Bronchial epithelial cell (primary cell): Measurements from ENCODE around the gene ADAMTS16. TPM values are rescaled to one million over a fixed set of nuclear protein-coding genes. Genes with fewer than 3 reads are reported as not detected.

Experiments
- DNase-seq: peaks from one replicate; pipeline ENCODE4 v3.0.0-alpha.2; 2010; ENCODE audit warnings: low read depth
- FAIRE-seq: peaks from 2 replicates; lab custom pipeline; 2011; peaks lifted over from hg19 to GRCh38; lab: Jason Lieb, UNC
- H3K27me3 ChIP-seq: 2 replicates; pipeline ENCODE4 v1.5.1; 2011; ENCODE audit warnings: low read length; ENCODE audit not compliant: control insufficient read depth, insufficient read depth
- H3K36me3 ChIP-seq: 2 replicates; pipeline ENCODE4 v1.5.1; 2011; ENCODE audit warnings: low read length; ENCODE audit not compliant: control insufficient read depth, insufficient read depth
- H3K4me3 ChIP-seq: 2 replicates; pipeline ENCODE4 v1.5.1; 2011; ENCODE audit warnings: mild to moderate bottlenecking, low read depth, low read length, control low read depth
- total RNA-seq: library from RNA; depleted of rRNA; stranded (reverse); fragments of >200 nt; gene quantifications from 2 replicates; pipeline ENCODE4 v1.2.1, GENCODE V29; 2014
- TF ChIP-seq, protein P1 (sequence below): IDR thresholded peaks from 2 replicates; pipeline ENCODE4 v1.5.1; 2011; ENCODE audit warnings: mild to moderate bottlenecking, moderate library complexity, low read length, control low read depth, inconsistent platforms; ENCODE audit not compliant: insufficient read depth, severe bottlenecking

The ADAMTS16 gene
- total RNA-seq, 1 donor from 2014 or later: not detected

DNA sequence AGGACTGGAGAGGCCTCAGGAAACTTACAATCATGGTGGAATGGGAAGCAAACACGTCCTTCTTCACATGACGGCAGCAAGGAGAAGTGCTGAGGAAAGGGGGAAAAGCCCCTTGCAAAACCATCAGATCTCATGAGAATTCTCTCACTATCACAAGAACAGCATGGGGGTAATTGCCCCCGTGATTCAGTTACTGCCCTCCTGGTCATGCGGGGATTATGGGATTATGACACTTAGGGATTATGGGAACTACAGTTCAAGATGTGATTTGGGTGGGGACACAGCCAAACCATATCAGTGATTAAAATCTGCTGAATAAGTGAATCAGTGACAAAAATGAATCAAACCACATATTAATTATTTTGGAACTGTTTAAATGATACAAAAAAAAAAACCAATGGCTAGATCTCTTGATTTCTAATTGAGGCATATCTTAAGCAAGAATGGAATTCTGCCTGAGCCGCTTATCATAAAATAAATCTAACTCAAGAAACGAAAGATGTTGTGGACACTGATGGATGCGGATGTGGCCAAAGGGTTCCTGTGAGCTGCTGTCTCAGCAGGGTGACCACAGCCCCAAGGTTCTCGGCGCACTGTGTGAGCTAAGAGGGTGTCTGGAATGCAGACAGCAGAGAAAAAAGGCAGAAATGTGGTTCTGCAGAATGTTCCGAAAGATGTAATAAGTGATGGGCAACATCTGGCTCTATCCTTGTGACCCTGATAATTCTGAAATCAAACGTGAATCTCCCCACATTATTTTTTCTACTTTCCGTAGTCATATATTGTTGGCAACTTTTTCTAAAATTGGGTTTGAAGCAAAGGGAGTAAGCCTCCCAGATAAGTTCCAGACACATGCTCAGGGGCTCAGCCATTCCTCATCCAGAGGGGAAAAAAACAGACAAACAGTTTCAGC, 175.2 kb downstream of the ADAMTS16 start:
- DNase-seq (no peak), FAIRE-seq (no peak)
- Histone ChIP-seq H3K36me3 (no peaks in the 10 kb centered on the region), H3K27me3 (no peaks in the 10 kb centered on the region), H3K4me3 (no peak overlapping the region)
- TF ChIP-seq, protein P1, sequence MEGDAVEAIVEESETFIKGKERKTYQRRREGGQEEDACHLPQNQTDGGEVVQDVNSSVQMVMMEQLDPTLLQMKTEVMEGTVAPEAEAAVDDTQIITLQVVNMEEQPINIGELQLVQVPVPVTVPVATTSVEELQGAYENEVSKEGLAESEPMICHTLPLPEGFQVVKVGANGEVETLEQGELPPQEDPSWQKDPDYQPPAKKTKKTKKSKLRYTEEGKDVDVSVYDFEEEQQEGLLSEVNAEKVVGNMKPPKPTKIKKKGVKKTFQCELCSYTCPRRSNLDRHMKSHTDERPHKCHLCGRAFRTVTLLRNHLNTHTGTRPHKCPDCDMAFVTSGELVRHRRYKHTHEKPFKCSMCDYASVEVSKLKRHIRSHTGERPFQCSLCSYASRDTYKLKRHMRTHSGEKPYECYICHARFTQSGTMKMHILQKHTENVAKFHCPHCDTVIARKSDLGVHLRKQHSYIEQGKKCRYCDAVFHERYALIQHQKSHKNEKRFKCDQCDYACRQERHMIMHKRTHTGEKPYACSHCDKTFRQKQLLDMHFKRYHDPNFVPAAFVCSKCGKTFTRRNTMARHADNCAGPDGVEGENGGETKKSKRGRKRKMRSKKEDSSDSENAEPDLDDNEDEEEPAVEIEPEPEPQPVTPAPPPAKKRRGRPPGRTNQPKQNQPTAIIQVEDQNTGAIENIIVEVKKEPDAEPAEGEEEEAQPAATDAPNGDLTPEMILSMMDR: no peak

- Histone ChIP-seq H3K36me3 (no peaks in the 10 kb centered on the region), H3K27me3 (no peaks in the 10 kb centered on the region), H3K4me3 (no peak overlapping the region)
- TF ChIP-seq, protein P1: no peak
- FAIRE-seq (no peak), DNase-seq (no peak)
These were observed 176.2 kb downstream of the ADAMTS16 start for GRCh38 chr5:5316334-5316733.

GRCh38 chr5:5317976-5318375, 177.8 kb downstream of the ADAMTS16 start:
- Histone ChIP-seq H3K36me3 (no peaks in the 10 kb centered on the region), H3K27me3 (no peaks in the 10 kb centered on the region), H3K4me3 (no peak overlapping the region)
- TF ChIP-seq, protein P1: no peak
- FAIRE-seq (no peak), DNase-seq (no peak)

DNA sequence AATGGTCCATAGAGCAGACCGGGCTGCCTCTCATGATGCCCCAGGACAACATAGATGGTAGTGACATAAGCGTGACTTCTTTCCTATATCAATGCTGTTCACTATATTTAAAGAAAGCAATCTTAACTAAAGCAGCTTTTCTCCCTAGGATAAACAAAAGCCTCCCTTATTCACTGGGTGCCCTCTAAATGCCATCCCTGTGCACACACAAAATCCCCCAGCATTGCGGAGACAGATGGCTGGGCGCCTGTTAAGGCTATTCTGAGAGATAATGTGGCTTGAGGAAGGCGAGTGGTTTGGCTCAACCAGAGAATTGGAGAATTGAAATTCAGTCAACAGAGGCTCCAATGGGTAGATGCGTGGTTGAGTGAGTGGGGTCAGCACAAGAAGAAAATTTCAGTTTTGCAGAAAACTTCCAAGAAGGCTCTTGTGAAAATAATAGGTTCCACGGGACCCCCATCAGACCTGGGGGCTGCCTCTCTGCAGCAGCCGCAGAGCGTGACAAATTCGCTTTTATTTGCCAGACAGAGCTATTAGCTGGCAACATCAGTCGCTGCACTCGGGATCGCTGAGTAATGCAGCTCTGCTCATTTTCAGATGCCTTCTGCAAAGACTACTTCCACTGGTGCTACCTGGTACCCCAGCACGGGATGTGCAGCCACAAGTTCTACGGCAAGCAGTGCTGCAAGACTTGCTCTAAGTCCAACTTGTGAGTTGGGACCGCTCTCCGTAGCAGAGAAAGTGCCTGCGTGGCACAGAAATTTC, 178.5 kb downstream of the ADAMTS16 start:
- no peak overlapping the region for H3K4me3 ChIP-seq
- no peaks in the 10 kb centered on the region for H3K27me3 ChIP-seq
- no peaks in the 10 kb centered on the region for H3K36me3 ChIP-seq
- FAIRE-seq (no peak), DNase-seq (no peak)
- TF ChIP-seq, protein P1: no peak

DNA sequence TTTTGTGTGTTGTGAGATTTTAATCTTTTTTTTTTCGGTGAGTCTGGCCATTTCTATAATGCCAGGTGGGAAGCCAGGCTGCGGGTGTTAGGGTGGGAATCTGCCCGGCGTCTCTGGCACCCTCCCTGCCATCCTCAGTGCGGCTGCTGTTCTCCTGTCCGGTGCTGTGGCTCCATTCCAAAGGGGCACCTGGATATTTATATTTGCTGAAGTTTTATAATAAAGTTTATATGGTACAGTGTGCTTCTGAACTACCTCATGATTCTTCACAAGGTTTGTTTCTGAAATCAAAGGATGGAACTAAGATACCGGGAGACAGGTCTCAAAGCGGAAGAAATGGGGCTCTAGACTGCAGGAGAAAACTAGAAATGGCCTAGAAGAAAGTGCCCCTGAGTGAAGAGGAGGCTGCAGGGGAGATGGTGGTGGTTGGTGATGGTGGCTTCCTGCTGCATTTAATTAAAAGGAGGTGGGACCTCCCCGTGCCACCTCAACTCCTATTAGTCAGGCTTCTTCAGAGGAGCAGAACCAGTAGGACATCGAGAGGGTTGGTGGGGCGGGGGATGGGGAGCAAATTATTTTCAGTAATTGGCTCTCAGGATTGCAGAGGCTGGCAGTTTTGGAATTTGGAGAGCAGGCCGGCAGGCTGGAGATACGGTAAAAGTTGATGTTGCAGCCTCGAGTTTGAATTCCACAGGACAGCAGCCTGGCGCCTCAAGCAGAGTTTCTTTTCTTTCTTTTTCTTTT, 180.1 kb downstream of the ADAMTS16 start:
- no peaks in the 10 kb centered on the region for H3K36me3 ChIP-seq
- DNase-seq (no peak), FAIRE-seq (no peak)
- TF ChIP-seq, protein P1: no peak
- no peaks in the 10 kb centered on the region for H3K27me3 ChIP-seq
- no peak overlapping the region for H3K4me3 ChIP-seq
